ENCODE data around the gene S100A7.

DNA sequence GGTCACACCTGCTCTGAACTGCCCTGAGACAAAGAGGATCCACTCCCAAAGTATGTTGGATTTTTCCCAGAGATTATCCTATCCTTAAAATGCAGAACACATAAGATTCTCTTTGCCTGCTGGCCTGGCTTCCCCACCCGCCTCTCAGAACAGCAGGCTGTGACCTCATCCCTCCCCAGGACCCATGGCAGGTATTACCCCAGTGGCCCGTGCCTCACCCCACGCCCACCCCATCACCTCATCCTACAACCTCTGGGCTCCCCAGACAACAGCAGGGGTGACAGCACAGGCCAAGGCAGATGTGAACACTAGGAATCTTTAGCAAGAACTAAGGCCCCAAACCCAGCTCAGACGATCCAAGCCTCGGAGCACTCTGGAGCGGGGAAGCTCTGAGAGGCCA lies 35.1 kb upstream of the S100A7 start:
- TF ChIP-seq EZH2 (IDR thresholded peaks at IDR 0.05; ENCODE audit: insufficient read depth, poor library complexity, severe bottlenecking) (no peak), EZH2phosphoT487 (IDR thresholded peaks at IDR 0.05; ENCODE audit: insufficient read depth, low read depth) (no peak)
